T-helper 1 cell (primary cell): Measurements from ENCODE around the gene RRP9.
"Not testable (repeated sequence)": the region's sequence is repeated elsewhere in the genome, so short reads cannot be mapped to it uniquely, and the experiment has no call there.

Experiments used
- DNase-seq, 5 donors: peaks; one replicate each; pipeline ENCODE4 v3.0.0-alpha.2; 2012 to 2020

Gene RRP9

GRCh38 chr3:51938780-51939425 is 2.8 kb downstream of the RRP9 start:
- no peak for DNase-seq

- no peak for DNase-seq
These were observed 3.9 kb downstream of the RRP9 start for GRCh38 chr3:51937611-51938450.

GRCh38 chr3:51937014-51937413 is 4.7 kb downstream of the RRP9 start:
- no peak for DNase-seq

- no peak for DNase-seq
These were observed 5.6 kb downstream of the RRP9 start for GRCh38 chr3:51935886-51936755.

GRCh38 chr3:51934991-51935885 is 6.5 kb downstream of the RRP9 start:
- no peak for DNase-seq

GRCh38 chr3:51934139-51934850 is 7.4 kb downstream of the RRP9 start:
- no peak for DNase-seq

- DNase-seq = no peak
These were observed 8.1 kb downstream of the RRP9 start for GRCh38 chr3:51933471-51934138.

- no peak for DNase-seq
These were observed 9.0 kb downstream of the RRP9 start for GRCh38 chr3:51932471-51933370.

GRCh38 chr3:51931756-51932155 is 9.9 kb downstream of the RRP9 start:
- DNase-seq = no peak

GRCh38 chr3:51930439-51930838 is 11.3 kb downstream of the RRP9 start:
- DNase-seq = no peak

- DNase-seq = no peak
These were observed 12.2 kb downstream of the RRP9 start for GRCh38 chr3:51929420-51930003.

- not testable (repeated sequence) for DNase-seq
These were observed 12.7 kb downstream of the RRP9 start for GRCh38 chr3:51928981-51929380.

GRCh38 chr3:51928438-51928837 is 13.3 kb downstream of the RRP9 start:
- no peak for DNase-seq

GRCh38 chr3:51927061-51927977 is 14.4 kb downstream of the RRP9 start:
- no peak for DNase-seq

GRCh38 chr3:51921081-51921578 is 20.6 kb downstream of the RRP9 start:
- no peak for DNase-seq

GRCh38 chr3:51916418-51916817 is 25.3 kb downstream of the RRP9 start:
- no peak for DNase-seq

- no peak for DNase-seq
These were observed 33.7 kb downstream of the RRP9 start for GRCh38 chr3:51908026-51908425.
